GM19463 (cell line): ENCODE results near the gene SOX9.
"Not testable (repeated sequence)": the region's sequence is repeated elsewhere in the genome, so short reads cannot be mapped to it uniquely, and the experiment has no call there.

ENCODE experiments used
- ATAC-seq: cut with Tn5 transposase; IDR thresholded peaks from one replicate; pipeline ENCODE4 v1.9.1; 2021; ENCODE audit warnings: mild to moderate bottlenecking, moderate library complexity; ENCODE audit not compliant: unreplicated experiment

SOX9 gene

GRCh38 chr17:72125226-72125651 lies 4.4 kb downstream of the SOX9 start:
- no peak for ATAC-seq

DNA sequence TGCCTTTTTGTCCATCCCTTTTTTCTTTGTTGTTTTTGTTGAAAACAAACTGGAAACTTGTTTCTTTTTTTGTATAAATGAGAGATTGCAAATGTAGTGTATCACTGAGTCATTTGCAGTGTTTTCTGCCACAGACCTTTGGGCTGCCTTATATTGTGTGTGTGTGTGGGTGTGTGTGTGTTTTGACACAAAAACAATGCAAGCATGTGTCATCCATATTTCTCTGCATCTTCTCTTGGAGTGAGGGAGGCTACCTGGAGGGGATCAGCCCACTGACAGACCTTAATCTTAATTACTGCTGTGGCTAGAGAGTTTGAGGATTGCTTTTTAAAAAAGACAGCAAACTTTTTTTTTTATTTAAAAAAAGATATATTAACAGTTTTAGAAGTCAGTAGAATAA lies 4.9 kb downstream of the SOX9 start:
- ATAC-seq, result no peak

DNA sequence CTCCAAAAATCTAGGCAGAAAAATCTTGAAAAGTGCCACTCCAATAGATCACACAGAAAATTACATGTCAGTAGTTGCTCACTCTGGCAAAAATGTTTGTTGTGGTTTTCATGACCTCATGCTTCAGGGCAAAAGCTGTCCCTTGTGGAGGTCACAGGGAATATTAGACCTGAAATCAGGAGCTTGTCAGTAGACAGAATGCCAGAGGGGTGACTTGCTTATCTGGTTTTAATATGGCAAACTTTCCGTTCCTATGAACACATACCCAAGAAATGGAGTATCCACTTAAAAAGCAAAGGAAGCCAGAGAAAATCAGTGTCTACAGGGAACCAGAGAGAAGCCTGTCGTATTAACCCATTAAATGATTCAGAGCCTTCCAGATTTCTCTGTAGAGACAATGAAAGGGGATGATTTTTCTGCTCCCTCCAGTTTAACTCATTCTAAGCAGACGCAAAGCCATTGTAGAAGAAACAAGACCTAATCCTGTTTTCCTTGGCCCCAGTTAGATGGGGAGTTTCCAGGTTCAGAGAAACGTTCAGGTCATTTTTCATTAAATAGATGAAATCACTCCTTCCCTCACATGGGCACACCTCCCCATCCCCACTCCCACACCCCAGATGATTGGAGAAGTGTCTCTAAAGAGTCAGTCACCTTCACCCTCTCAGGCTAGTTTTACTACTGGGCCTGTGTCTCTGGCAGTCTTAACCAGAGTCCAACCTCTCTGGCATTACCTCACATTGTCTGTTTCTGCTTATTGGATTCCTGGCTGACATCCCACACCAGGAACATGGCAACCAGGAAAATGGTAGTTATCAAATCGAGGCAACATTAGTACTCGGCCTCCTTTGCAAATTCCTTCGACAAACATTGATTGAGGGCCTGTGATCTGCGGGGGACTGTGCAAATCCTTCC lies 6.0 kb downstream of the SOX9 start:
- ATAC-seq, result no peak

DNA sequence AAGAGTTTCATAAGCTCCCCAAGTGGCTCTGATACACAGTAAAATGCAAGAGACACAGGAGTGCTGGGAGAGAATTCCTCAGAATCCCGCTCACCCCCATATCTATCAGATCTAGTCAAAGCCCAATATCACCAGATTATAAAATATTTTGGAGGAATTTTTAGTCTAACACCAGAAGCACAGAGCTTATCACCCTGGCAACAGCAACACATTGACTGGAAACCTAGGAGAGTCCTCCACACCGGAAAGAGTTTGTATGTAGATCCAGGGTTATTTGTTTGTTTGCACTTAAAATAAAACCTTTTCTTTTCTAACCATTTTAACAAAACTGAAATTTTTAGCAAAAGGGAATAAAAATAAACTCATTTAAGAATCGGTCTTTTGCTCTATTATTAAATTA lies 7.2 kb downstream of the SOX9 start:
- ATAC-seq, result no peak

- no peak for ATAC-seq
Measured at GRCh38 chr17:72134608-72135394, 14.0 kb downstream of the SOX9 start.

DNA sequence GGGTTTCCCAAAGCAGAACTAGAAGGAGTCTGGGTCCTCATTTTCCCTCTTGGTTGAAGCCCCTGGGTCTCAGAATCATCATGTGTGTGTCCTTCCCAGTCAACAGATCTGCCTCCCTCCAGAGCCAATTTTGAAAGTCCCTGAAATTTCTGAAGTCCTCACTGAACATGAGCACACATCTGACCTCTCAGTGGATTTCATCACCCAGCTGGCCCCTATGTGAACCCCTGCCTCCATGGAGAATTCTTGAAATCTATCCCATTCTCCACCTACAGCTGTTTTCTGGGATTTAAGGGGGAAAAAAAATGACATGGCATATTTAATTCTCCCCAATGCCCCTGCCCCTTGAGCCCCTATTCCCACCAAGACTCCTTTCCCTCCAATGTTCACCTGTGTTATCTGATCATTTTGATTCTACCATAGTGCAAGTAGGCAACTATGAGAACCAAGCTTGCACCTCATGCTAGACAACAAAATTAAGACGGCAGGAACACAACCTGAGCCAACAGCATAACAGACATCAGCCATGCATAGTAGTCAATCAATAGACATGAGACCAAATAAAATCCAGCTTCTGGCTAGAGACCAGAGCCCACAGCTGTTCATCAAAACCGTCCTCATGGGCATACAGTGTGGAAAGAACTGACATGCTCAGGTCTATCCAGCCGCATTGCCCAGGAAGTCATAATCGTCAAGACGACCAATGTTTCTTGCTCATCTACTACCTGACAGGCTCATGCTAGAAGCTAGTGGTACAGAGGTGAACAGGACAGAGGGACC lies 14.9 kb downstream of the SOX9 start:
- ATAC-seq, result no peak

- ATAC-seq, result no peak
Measured at GRCh38 chr17:72136692-72137091, 15.9 kb downstream of the SOX9 start.

DNA sequence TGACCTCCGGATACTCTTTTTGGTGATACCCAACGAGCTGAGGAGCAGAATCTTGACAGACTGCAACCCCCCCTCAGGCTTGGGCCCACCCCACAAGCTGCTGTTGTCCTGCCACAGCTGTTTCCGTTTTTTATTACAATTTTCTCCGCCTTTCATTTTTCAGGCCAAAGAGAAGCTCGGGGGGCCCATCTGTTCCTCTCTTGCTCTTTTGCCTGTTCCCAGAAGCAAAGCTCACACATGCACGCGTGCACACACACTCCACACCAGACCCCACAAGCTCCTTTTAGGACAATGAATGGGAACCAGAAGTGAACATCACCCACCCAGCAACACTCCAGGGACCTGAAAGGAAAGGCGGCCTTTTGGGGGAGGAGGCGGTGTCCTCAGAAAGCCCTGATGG lies 16.3 kb downstream of the SOX9 start:
- ATAC-seq, result no peak

DNA sequence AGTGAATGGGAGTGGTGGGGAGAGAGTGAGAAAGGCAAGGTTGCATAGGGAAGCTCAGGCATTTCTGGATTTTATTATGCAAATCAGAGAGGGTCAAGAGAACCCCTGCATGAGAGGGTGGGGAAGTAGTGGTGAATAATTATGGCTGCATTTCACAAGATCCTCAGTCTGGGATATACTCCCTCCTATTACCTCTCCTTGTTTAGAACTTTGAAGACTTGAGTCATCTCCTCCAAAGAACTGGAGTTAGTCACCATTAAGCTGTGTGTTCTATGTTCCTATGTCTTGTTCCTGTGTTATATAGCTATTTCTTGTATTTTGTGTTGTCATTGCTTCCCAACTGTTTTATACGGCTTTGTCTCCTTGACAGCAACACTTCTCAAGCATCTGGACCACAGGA lies 18.4 kb downstream of the SOX9 start:
- no peak for ATAC-seq

GRCh38 chr17:72141336-72141735 lies 20.5 kb downstream of the SOX9 start:
- no peak for ATAC-seq

- not testable (repeated sequence) for ATAC-seq
Measured at GRCh38 chr17:72142097-72142496, 21.3 kb downstream of the SOX9 start.

GRCh38 chr17:72142614-72143013 lies 21.8 kb downstream of the SOX9 start:
- ATAC-seq, result no peak

GRCh38 chr17:72143245-72143644 lies 22.4 kb downstream of the SOX9 start:
- no peak for ATAC-seq

DNA sequence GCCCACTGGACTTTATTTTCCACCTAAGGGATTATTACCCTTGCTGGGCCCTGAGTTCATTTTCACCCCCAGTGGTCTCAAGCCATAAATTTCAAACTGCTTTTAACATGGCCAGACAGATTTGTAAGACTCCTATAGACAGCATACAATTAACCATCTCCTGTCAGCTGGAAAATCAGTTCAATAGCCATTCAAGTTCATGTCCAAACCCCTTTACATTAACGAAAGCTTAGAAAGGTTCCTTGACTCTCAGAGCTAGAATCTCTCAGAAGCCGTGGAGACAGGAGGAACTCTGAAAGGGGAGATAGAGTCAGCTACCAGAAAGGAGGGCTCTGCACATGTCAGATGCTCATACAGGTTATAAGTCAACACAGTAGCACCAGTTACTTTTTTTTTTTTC lies 23.3 kb downstream of the SOX9 start:
- no peak for ATAC-seq

- ATAC-seq, result no peak
Measured at GRCh38 chr17:72145562-72145961, 24.7 kb downstream of the SOX9 start.

DNA sequence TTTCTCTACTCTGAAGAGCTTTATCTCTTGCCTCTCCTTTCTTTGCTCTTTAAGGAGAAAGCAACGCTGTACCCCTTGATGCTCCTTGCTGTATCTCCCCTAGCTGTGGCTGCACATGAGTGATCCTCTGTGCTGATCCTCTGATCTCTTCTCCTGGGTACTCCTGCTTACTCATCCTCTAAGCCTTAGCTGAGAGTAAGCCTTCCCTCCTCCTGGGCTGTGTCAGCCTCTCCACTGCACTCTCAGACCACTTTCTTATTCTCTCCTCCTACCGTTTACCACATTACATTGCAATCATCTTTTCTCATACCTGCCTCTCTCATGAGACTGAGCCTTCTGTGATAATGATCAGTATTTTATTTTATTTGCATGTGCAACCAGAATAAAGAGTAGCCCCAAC lies 25.1 kb downstream of the SOX9 start:
- ATAC-seq, result no peak

- ATAC-seq, result no peak
Measured at GRCh38 chr17:72146371-72146770, 25.6 kb downstream of the SOX9 start.

GRCh38 chr17:72150632-72151460 lies 30.0 kb downstream of the SOX9 start:
- no peak for ATAC-seq

DNA sequence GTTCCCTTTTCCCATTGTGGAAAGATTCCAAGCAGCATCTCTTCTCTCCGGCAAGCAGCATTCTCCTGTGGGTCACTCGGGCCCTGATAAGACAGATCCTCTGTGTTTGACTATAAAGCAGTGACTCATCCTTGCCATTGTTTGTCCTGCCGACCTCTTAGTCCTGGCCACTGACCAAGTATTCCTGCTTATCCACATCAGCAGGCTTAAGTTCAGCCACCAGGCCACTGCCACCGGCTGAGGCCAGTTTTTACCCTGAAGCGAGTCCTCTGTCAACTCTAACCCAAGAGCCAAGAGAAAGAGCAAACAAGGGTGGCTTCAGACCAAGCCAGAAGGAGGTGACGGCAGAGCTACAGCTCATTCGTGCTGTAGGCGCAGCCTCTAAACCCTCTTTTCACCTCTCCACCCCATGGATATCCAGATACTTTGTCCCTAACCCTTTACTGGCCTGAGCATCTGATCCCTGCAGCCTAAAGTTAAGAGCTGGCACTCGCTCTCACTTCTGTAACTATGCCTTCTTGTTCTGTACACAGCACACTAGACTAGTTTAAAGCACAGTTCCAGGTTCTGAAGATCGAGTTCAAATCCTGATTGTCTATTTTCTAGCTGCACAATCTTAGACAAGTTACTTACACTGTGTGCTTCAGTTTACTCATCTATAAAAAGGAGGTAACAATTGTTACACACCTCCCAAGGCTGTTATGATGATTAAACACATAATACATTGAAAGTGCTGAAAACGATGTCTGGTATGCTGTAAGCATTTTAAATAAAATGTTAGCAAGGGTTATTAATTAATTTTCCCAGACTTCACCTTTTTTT lies 31.0 kb downstream of the SOX9 start:
- no peak for ATAC-seq
